AG08395 (cell line): ENCODE measurements around the gene PDCD2L.
"Not testable (repeated sequence)": the region's sequence is repeated elsewhere in the genome, so short reads cannot be mapped to it uniquely, and the experiment has no call there.

Source experiments
- DNase-seq: peaks from one replicate; pipeline ENCODE4 v3.0.0; 2012; ENCODE audit warnings: mixed read lengths, low spot score

The PDCD2L gene

GRCh38 chr19:34469026-34469425, 64.8 kb downstream of the PDCD2L start:
- DNase-seq, result not testable (repeated sequence)

- DNase-seq, result no peak
Observed at GRCh38 chr19:34471906-34472700, 67.9 kb downstream of the PDCD2L start.

GRCh38 chr19:34474233-34474989, 70.2 kb downstream of the PDCD2L start:
- no peak for DNase-seq

GRCh38 chr19:34475026-34475974, 71.1 kb downstream of the PDCD2L start:
- peak; percentile 84 for DNase-seq
